Measurements from ENCODE around the gene LDLRAD4.

Gene LDLRAD4

DNA sequence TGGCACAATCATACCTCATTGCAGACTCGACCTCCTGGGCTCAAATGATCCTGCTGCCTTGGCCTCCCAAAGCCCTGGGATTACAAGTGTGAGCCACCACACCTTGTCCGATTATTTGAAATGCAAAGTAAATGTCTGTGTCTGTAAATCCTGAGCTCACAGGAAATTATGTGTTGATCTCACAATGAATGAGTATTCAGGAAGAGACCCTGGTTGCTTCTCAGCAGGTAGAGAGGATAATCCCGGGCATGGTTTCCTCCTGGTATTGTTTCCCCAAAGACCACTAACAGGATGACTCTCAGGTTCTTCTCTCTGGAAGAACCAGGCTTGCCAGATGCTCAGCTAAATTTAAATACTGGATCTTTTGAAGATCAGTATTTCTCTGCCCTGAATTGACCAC lies 147.6 kb downstream of the LDLRAD4 start:
- TF ChIP-seq, protein P1, sequence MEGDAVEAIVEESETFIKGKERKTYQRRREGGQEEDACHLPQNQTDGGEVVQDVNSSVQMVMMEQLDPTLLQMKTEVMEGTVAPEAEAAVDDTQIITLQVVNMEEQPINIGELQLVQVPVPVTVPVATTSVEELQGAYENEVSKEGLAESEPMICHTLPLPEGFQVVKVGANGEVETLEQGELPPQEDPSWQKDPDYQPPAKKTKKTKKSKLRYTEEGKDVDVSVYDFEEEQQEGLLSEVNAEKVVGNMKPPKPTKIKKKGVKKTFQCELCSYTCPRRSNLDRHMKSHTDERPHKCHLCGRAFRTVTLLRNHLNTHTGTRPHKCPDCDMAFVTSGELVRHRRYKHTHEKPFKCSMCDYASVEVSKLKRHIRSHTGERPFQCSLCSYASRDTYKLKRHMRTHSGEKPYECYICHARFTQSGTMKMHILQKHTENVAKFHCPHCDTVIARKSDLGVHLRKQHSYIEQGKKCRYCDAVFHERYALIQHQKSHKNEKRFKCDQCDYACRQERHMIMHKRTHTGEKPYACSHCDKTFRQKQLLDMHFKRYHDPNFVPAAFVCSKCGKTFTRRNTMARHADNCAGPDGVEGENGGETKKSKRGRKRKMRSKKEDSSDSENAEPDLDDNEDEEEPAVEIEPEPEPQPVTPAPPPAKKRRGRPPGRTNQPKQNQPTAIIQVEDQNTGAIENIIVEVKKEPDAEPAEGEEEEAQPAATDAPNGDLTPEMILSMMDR (IDR thresholded peaks at IDR 0.05) = no peak

DNA sequence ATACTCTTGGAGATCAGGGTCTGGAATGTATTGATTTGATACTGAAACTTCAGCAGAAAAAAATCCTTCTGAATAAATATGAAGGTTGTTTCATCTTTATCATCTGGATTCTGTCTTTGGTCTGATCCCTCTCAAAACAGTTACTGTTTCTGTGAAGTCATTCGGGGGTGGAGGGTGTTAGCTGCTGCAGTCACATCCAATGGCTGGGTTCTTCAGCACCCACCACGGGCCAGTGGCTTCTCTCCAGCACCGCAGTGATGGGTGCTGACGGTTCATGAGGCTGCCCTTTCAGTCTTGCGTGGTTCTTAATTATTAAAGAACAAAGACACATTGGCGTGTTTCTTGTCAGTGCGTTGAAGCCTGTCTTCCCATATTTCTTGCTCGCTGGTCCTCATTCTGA lies 148.0 kb downstream of the LDLRAD4 start:
- TF ChIP-seq, protein P1 (IDR thresholded peaks at IDR 0.05) = no peak

DNA sequence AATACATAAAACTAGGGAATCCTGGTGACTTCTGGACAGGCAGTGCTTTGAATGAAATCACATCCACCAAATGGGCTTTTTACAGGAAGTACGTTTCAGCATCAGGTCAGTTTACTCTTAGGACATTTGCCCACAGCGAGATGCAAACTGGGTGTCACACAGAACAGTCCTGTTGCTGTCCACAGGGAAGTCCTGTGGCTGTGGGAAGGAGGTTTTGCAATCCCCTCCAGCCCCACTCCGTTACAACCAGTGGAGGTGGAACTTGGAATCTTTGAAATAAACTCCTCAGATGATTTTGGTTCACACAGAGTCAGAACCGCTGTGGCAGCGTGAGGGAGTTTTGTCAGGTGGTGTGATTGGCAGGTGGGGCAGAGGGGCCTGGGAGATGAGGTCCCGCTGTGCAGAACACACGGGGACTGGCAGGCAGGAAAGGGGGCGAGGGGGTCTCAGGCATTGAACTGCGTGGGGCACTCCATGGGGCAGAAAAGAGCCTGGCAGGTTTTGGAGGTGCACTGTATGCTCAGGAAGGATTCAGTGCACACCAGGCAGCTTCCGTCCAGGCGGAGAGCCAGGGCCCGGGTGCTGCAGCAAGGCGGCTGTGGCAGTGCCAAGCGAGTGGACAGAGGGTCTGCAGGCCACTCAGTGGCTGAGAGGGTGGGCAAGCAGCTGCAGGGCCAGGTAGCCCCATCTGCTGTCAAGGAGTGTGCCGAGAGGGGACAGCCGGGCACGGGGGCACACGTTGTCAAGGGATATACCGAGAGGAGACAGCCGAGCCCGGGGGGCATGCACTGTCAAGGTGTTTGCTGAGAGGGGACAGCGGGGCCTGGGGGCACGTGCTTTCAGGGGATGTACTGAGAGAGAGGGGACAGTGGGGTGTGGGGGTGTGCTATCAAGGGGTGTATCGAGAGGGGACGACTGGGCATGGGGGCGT lies 148.7 kb downstream of the LDLRAD4 start:
- TF ChIP-seq, protein P1 (IDR thresholded peaks at IDR 0.05) = no peak

DNA sequence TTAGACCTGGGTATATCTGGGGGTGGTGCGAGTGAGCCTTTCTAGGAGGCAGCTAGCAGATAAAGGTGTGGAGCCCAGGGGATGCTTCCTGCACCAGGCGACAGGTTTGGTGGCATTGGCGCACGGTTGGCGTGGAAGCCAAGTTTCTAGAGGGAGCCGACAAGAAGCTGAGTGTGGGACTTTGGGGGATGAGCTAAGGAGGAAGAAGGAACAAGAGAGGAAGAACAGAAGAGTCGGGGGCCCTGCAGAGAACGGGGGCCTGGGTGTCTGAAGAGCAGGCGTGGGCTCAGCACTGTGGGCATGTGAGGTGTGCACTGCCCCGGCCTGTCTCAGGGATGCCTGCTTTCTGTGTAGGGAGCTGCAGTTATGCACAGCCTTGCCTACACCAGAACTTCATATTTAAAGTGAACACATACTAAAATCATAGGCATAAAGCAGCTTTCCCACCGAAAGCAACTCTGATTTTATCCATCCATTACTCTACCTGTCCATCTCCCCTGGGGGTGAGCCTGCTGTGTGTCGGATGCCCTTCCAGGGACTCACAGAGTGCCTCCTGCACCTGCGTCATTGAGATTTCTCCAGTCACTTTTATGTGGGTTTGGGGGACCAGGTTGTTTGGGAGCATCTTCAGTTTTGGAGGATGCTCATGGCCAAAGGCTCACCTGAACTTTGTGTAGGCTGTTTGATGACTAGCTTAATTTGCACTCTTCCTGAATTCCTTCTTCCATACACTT lies 149.7 kb downstream of the LDLRAD4 start:
- TF ChIP-seq, protein P1 (IDR thresholded peaks at IDR 0.05) = no peak

DNA sequence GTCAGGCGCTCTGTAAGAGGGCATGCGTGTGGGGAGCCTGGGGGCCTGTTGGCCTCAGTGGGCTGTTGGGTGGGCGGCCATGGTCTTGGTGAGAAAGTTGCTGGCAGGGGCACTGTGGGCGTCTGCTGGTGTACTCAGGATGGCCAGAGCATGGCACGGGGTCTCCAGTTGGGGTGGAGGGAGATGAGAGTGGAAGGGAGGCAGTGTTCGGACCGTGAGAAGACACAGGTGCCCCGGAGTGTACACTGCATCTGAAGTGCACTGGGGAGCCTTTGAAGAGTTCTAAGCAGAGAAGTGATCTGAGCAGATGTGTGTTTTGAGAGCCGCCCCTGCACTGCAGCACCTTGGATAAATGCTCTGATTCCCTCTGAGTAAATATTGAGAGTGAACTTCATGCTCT lies 150.8 kb downstream of the LDLRAD4 start:
- TF ChIP-seq, protein P1 (IDR thresholded peaks at IDR 0.05) = no peak

DNA sequence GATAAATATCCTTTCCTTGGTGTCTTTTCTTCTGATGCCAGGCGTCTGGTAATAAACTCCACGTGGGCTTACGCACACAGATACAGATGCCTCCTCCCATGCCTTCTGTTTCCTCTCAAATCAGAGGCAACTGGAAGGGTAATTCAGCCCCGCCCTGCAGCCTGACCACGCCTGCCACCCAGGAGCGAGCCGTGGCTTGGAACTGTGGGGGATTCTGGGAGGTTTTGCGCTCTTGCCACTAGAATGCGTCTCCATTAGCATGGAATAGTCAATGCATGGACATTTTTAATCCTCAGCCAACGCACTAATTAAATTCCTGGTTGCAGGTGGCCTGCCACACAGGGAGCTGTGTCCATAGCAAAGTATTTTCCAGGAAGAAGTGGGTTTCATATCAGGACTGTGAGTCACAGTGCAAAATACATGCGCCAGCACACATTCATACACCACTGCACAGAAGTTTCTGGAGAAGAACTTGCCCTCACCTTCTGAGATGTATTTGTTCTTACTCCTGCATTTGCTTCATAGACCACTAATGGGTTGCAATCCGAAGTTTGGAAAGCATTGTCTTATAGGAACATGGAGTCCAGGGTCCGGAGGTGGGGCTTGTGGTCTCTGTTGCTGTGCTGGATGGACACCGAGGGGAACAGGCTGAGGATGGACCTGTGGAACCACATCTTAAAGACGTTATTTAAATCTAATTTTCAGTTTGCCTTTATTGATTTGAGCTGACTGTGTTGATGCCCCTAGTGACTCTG lies 151.4 kb downstream of the LDLRAD4 start:
- TF ChIP-seq, protein P1 (IDR thresholded peaks at IDR 0.05) = no peak

DNA sequence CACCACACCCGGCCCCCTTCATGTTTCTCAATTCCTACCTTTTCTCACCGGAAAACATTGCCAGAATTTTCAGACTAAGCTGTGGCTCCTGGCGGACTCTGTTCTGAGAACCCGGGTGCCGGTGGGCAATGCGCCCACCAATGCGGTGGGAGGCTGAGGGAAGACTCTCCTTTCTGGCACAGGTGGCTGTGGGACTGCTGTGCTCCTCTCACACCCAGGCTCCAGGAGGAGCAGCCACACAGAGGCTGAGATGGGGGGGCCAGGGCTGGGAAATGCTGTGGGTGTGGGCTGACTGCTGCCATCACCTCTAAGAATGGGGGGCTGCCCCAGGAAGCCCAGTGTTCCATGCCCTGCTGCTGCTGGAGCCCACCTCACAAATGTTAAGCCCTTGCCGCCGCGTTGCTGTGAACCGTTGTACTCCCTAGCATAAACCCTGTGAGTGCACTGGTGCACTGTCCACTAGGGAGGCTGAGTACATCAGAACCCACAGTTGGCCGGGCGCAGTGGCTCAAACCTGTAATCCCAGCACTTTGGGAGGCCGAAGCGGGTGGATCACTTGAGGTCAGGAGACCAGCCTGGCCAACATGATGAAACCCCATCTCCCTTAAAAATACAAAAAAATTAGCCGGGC lies 152.6 kb downstream of the LDLRAD4 start:
- TF ChIP-seq, protein P1 (IDR thresholded peaks at IDR 0.05) = no peak
